H54 (cell line): ENCODE measurements around the gene PROCR.
"Not testable (repeated sequence)": the region's sequence is repeated elsewhere in the genome, so short reads cannot be mapped to it uniquely, and the experiment has no call there.

Experiments used
- DNase-seq: peaks from one replicate; pipeline ENCODE4 v3.0.0; 2011; ENCODE audit warnings: low spot score, mixed read lengths; ENCODE audit not compliant: insufficient read length
- FAIRE-seq: peaks from 3 replicates; lab custom pipeline; 2011; peaks lifted over from hg19 to GRCh38; lab: Jason Lieb, UNC
- POLR2A ChIP-seq: IDR thresholded peaks from 2 replicates; pipeline ENCODE4 v1.6.1; 2011; ENCODE audit warnings: low read depth, mild to moderate bottlenecking, low read length

Gene PROCR

DNA sequence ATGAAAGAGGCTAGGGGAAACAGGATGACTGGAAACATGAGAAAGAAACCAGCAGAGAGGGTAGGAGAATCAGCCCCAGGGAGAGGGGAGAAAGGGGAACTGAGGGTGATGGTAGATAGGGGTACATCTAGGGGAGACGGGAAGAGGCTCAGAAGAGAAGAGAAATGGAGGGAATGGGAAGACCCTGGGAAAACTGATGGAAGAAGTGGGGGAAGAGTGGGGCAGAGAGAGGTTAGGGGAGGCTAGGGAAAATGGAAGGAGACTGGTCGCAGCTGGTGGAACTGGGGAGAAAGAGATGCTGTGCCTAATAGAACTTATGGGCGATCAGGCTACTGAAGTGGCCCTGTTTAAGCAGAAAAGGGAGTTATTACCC is 548 bp downstream of the PROCR start:
- DNase-seq (no peak), FAIRE-seq (no peak)
- no peak for TF ChIP-seq POLR2A

DNA sequence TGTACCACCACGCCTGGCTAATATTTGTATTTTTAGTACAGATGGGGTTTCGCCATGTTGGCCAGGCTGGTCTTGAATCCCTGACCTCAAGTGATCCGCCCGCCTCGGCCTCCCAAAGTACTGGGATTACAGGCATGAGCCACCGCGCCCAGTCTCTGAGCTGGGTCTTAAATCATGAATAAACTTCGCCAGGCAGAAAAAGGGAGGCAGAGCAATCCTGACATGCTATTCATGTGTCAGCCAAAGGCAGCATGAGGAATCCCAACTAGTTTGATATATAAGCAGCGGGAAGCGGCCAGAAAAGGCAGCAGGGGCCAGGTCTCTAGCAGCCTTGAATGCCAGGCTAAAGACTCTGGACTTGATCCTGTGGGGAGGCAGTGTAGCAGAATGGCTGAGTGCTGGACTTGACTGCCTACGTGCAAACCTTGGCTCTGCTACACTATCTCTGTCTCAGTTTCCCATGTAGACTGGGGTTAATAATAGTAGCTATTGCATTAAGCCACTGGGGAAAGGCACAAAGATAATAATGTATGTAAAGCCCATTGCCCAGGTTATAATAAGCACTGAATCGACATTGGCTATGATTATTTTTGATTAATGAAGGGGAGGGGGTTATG is 1.8 kb downstream of the PROCR start:
- no peak for DNase-seq
- no peak for FAIRE-seq
- TF ChIP-seq POLR2A: no peak

DNA sequence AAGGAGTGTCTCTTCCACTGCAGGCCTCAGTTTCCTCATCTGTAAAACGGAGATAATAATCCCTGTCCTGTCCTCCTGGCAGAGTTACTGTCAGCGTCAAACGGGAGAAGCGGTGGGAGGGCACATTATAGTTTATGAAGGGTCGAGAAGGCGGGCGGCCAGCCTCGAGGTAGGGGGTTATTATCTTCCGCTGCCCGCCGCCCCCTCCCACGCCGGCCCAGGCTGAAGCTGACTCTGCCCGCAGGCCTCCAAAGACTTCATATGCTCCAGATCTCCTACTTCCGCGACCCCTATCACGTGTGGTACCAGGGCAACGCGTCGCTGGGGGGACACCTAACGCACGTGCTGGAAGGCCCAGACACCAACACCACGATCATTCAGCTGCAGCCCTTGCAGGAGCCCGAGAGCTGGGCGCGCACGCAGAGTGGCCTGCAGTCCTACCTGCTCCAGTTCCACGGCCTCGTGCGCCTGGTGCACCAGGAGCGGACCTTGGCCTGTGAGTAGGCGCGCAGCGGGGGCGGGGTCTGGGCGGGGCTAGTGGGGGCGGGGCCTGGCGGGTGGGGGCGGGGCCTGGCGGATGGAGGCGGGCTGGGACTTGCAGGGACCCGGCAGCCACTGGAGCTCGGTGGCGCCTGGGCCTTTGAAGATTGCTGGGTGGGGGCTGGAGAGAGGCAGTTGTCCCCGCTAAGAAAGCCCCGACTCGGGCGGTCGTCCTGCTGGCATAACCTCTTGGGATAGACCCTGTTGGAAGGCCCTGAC is 2.8 kb downstream of the PROCR start:
- FAIRE-seq (no peak), DNase-seq (no peak)

DNA sequence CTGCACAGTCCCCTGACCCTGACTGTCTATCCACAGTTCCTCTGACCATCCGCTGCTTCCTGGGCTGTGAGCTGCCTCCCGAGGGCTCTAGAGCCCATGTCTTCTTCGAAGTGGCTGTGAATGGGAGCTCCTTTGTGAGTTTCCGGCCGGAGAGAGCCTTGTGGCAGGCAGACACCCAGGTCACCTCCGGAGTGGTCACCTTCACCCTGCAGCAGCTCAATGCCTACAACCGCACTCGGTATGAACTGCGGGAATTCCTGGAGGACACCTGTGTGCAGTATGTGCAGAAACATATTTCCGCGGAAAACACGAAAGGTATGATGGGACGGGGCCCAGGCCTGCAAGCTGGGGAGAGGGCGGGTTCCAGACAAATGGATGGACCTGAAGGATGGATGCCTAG is 4.3 kb downstream of the PROCR start:
- DNase-seq: no peak
- no peak for FAIRE-seq
- no peak for TF ChIP-seq POLR2A

More for the DNA sequence above, 2.8 kb downstream of the PROCR start:
- TF ChIP-seq POLR2A: no peak

DNA sequence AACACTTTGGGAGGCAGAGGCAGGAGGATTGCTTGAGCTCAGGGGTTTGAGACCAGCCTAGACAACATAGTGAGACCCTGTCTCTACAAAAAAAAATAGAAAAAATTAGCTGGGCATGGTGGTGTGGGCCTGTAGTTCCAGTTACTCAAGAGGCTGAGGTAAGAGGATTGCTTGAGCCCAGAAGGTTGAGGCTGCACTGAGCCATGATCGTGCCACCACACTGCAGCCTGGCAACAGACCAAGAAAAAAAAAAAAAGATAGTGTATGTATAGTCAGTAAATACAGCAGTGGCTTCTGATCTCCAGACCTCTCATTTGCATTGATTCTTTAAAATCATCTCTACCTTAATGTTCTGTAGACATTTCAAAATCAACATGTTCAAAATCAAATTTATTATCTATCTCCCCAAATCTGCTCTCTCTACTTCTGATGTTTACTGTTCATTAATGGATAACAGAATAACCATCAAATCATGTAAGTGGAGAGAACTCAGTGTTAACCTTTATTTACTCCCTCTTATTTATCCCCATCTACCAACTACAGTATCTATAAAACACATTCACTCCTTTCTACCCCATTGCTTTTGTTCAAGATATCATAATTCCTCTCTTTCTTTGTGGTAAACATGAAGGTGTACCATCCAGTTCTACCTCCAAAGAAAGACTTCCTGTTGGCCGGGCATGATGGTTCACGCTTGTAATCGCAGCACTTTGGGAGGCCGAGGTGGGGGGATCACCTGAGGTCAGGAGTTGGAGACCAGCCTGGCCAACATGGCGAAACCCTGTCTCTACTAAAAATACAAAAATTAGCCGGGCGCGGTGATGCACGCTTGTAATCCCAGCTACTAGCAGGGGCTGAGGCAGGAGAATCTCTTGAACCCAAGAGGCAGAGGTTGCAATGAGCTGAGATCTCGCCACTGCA is 7.7 kb downstream of the PROCR start:
- DNase-seq: no peak
- no peak for FAIRE-seq
- no peak for TF ChIP-seq POLR2A

DNA sequence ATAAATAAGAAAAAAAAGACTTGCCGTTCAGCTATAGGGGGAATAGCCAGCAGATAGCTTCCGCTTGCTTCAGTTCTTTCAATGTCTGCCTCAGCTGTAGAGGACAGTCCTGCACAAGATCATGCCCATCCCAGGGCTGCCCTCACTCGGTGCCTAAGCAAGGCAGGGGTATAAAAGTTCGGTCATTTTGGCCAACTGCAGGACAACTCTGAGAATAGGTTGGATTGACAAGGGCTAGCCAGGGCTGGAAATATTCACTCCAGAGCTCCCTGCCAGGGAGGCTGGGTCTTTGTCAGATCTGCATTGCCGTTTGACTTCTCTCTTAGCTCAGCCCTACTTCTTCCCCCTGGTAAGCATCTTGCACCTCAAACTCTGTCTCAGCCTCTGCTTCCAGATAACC is 8.4 kb downstream of the PROCR start:
- FAIRE-seq (no peak), DNase-seq (no peak)
- TF ChIP-seq POLR2A: no peak

DNA sequence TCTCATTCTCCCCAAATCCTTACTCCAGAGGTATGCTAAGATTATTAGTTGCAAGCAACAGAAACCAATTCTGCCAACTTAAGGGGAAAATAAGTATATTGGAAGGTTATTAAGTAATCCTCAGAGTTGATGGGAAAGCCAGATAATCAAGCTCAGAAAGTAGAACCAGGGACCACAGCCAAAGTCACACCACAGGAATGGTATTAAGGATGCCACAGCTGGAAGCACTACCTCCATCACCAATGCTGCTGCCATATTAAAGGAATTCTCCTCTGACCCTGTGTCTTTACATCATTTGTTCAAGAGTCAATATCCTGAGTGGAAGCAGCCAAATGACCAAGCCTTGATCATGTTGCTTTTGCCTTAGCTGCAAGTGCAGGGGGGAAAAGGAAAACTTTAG is 9.9 kb downstream of the PROCR start:
- FAIRE-seq (no peak), DNase-seq (no peak)
- TF ChIP-seq POLR2A: no peak

DNA sequence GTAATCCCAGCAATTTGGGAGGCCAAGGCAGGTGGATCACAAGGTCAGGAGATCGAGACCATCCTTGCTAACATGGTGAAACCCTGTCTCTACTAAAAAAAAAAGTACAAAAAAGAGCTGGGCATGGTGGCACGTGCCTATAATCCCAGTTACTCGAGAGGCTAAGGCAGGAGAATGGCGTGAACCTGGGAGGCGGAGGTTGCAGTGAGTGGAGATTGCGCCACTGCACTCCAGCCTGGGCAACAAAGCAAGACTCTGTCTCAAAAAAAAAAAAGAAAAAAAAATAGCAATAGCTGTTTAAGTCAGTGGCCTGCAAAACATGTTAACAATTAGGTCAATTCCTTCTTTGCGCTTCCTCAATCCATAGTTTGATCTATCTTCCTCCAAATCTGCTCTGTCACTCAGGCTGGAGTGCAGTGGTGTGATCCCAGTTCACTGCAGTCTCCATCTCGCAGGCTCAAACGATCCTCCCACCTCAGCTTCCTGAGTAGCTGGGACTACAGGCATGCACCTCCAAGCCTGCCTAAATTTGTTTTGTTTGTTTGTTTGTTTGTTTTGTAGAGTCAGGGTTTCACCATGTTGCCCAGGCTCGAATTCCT is 14.9 kb downstream of the PROCR start:
- not testable (repeated sequence) for DNase-seq, FAIRE-seq

DNA sequence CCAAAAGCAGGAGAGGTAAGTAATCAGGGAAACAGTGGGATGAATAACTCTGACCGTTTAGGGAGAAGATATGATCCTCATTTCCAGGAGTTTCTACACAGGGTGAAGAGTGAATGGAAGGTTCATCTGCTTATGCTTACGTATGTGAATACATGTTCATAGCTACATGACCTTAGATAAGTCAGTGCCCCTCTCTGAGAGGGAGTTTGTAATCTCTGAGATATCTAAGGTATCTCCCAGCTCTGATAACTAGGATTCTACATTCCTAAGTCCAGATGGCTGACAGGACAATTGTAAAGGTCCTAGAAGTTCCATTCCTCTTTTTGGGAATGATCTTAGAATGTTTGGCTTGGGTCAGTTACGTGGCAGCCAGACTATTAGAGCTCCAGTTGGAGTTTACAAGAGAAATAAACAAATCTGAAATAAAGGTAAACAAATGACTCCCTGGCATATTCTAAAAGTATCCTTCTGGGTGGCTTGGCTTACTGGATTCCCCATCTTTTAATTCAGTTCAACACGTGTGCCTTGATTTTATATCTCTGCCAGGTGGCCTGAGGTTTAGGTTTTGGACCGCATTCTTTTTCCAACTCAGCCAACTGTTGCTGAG is 15.8 kb downstream of the PROCR start:
- DNase-seq (no peak), FAIRE-seq (no peak)
- no peak for TF ChIP-seq POLR2A

DNA sequence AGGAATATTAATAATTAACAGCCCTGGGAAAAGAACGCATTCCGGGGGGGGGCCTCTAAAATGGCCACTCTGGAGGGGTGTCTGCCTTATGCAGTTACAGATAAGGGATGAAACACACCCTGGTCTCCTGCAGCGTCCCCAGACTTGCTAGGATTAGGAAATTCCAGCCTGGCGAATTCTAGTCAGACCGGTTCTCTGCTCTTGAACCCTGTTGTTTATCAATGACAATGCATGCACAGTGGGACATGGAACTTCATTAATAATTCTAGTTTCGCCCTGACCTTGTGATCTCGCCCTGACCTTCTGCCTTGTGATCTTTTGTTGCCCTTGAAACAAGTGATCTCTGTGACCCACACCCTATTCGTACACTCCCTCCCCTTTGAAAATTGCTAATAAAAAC is 17.4 kb downstream of the PROCR start:
- not testable (repeated sequence) for FAIRE-seq, DNase-seq

DNA sequence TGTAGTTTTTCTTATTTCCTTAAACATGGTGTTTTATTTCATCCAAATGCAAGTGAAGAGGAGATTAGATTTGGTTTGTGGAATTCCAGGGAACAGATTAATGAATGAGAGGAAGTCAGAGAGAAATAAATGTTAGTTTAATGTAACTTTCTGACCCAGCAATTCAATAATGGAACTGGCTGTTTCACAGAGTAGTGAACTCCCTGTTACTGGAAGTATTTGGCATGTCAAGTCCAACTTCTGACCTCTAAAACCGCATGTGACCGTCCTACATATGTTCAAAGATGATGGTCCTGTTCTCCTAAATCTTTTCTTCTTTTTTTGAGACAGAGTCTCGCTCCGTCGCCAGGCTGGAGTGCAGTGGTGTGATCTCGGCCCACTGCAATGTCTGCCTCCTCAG is 18.7 kb downstream of the PROCR start:
- DNase-seq (no peak), FAIRE-seq (no peak)
- no peak for TF ChIP-seq POLR2A

DNA sequence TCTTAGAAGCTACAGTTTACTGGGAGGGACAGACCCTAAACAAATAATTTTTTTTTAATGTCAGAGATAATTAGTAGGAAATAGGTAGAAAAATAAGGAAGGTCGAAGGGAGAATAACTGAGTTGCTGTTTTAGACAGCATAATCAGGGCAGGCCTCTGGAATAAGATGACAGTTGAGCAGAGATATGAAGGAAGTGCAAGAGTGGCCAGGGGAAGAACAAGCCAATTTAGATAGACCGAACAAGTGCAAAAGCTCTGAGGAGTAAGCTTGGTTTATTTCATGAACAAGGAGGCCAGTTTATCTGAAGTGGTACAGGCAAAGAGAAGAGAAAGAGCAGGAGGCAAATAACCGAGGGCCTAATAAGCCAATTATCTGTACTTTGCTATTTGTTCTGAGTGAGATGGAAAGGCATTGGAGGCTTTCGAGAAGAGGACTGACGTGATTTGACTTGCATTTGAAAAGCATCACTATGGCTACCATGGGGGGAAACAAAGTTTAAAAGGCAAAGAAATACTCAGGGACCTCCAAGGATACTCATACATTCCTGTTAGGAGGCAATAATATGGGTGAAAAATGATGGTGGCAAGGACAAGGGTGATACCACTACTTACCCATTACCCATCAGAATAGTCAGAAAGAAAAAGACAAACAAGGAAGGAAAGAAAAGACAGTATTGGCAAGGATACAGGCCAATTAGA is 19.7 kb downstream of the PROCR start:
- FAIRE-seq (no peak), DNase-seq (no peak)
- TF ChIP-seq POLR2A: no peak
